ENCODE measurements around the gene EIF4G3.

Gene EIF4G3

DNA sequence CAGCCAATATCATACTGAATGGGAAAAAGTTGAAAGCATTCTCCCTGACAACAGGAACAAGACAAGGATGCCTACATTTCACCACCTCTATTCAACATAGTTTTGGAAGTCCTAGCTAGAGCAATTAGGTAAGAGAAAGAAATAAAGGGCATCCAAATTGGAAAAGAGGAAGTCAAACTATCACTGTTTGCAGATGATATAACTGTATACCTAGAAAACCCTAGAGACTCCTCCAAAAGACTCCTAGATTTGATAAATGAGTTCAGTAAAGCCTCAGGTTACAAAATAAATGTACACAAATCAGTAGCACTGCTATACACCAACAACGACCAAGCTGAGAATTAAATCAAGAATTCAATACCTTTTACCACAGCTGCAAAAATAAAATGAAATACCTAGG is 218.3 kb downstream of the EIF4G3 start:
- no peak overlapping the region for H3K4me3 ChIP-seq (ENCODE audit: low read depth, low read length)
- in situ Hi-C loops (cut with HindIII; ENCODE audit: low sequenced_read_pairs): no loop called here
- DNase-seq (ENCODE audit: low read depth, low spot score): no peak
- TF ChIP-seq, protein P1, sequence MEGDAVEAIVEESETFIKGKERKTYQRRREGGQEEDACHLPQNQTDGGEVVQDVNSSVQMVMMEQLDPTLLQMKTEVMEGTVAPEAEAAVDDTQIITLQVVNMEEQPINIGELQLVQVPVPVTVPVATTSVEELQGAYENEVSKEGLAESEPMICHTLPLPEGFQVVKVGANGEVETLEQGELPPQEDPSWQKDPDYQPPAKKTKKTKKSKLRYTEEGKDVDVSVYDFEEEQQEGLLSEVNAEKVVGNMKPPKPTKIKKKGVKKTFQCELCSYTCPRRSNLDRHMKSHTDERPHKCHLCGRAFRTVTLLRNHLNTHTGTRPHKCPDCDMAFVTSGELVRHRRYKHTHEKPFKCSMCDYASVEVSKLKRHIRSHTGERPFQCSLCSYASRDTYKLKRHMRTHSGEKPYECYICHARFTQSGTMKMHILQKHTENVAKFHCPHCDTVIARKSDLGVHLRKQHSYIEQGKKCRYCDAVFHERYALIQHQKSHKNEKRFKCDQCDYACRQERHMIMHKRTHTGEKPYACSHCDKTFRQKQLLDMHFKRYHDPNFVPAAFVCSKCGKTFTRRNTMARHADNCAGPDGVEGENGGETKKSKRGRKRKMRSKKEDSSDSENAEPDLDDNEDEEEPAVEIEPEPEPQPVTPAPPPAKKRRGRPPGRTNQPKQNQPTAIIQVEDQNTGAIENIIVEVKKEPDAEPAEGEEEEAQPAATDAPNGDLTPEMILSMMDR (IDR thresholded peaks at IDR 0.05; ENCODE audit: low read depth, low read length): no peak

DNA sequence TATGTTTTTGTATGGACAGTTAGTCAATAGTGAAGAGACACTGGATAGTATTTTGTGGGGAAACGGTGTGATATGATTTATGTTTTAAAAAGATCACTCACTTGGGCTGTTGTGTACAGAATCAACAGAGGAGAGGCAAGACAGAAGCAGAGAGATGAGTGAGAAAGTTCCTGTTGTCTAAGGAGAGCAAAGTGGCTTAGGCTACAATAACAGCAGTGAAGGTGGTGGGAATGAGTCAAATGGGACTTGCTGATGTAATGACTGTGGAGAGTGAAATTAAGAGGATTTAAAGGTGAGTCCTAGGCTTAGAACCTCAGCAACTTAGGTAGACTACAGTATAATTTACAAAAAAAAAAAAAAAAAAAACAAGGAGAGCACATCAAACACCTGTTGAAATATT is 220.4 kb downstream of the EIF4G3 start:
- DNase-seq (ENCODE audit: low read depth, low spot score): no peak
- TF ChIP-seq, protein P1 (IDR thresholded peaks at IDR 0.05; ENCODE audit: low read depth, low read length): no peak
- in situ Hi-C loops (cut with HindIII; ENCODE audit: low sequenced_read_pairs): no loop called here

DNA sequence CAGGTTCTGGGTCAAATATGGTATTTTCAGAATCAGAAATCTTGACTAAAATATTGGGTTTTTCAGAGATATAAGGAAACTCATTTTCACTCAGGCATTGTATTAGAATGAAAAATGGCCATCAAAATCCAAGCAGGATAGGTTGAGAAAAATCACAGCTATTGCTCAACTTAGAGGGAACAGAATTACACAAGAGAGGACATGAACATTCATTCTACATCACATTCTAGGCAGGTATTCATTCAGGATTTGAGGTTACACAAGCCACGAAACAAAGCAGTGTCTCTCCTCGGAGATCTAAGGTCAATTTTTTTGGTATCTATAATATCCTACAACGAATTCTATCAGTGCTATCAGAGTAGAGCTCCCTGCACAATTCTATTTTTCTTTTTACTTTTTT is 226.0 kb downstream of the EIF4G3 start:
- H3K4me3 ChIP-seq (ENCODE audit: low read depth, low read length): no peak overlapping the region
- in situ Hi-C loops (cut with HindIII; ENCODE audit: low sequenced_read_pairs): no loop called here
- TF ChIP-seq, protein P1 (IDR thresholded peaks at IDR 0.05; ENCODE audit: low read depth, low read length): no peak
- DNase-seq (ENCODE audit: low read depth, low spot score): no peak

More for the DNA sequence above, 220.4 kb downstream of the EIF4G3 start:
- H3K4me3 ChIP-seq (ENCODE audit: low read depth, low read length): no peak overlapping the region

DNA sequence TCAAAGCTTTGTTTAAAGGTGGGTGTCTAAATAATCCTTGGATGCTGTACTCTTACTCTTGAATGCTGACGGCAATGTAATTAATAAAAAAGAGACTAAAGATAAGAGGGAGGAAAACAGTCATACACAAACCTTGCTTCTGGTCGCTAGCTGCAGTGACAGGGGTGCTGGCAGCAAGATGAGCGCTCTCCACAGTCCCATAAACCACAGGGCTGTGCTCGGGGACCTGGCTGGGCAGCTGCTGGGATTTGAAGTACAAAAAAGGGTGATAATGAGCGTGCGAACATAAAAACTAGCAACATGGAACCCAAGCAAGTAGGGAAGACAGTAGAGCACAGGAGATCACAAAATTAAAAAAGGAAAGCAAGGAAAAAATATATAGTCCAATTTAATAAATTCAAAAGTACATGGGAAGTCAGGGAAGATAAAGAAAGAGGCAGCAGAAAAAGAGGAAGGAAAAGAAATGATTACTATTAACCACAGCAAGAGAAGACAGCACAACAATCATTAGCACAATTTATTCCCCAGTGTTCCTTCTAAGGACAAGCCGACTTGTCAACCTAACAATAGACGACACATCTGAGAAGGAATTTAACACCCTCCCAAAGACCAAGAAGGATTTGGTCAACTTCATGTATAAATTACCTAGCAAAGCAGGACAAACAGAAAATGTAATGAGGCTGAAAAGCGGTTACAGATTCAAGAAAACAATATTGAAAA is 226.7 kb downstream of the EIF4G3 start:
- in situ Hi-C loops (cut with HindIII; ENCODE audit: low sequenced_read_pairs): no loop called here
- TF ChIP-seq, protein P1 (IDR thresholded peaks at IDR 0.05; ENCODE audit: low read depth, low read length): no peak
- DNase-seq (ENCODE audit: low read depth, low spot score): no peak

DNA sequence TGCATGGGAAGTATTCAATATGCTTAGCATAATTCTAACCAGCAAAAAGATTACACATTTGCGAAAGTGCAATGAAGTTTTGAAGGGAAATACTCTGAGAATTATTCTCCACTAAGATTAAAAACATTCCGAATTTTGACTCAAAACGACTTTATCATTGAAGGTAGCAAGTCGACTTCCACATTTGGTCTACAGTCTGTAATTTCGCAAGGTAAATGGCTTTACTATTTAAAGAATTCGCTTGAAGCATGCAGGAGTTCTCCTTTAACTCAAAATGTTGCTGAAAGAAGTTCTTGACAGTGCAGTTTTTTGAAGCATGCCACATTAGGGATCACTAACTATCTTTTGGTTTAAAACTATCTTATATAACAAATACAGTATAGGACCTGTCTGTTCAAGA is 228.6 kb downstream of the EIF4G3 start:
- no peak overlapping the region for H3K4me3 ChIP-seq (ENCODE audit: low read depth, low read length)
- in situ Hi-C loops (cut with HindIII; ENCODE audit: low sequenced_read_pairs): no loop called here
- no peak for DNase-seq (ENCODE audit: low read depth, low spot score)
- TF ChIP-seq, protein P1 (IDR thresholded peaks at IDR 0.05; ENCODE audit: low read depth, low read length): no peak

More for the DNA sequence above, 226.7 kb downstream of the EIF4G3 start:
- no peak overlapping the region for H3K4me3 ChIP-seq (ENCODE audit: low read depth, low read length)

DNA sequence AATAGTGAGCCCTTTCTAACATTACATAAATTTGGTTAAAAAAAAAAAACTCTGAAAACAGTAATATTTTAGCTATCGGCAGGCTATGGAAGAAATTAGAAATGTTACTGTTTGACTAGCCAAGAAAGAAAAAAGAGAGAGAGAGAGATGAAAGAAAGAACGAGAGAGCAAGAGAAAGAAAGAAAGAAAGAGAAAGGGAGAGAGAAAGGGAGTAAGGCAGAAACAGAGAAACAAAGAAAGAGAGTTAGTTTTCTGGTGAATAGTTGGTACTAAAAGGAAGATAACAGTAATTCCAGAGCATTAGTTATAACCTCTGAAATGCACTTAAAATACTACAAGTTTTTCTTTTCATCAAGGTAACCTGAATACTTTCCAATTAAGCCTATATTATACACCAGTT is 229.3 kb downstream of the EIF4G3 start:
- in situ Hi-C loops (cut with HindIII; ENCODE audit: low sequenced_read_pairs): no loop called here
- DNase-seq (ENCODE audit: low read depth, low spot score): no peak
- TF ChIP-seq, protein P1 (IDR thresholded peaks at IDR 0.05; ENCODE audit: low read depth, low read length): no peak
- H3K4me3 ChIP-seq (ENCODE audit: low read depth, low read length): no peak overlapping the region
